Choroid plexus epithelial cell (primary cell): ENCODE measurements around the gene MAX.

Experiments used
- DNase-seq: peaks from one replicate; pipeline ENCODE4 v3.0.0-alpha.2; 2010; ENCODE audit warnings: low read depth
- H3K4me3 ChIP-seq: 2 replicates; pipeline ENCODE4 v1.5.1; 2011; ENCODE audit warnings: low read depth, mild to moderate bottlenecking, control low read depth, low read length, moderate library complexity
- CTCF ChIP-seq: conservative IDR thresholded peaks from 2 replicates; pipeline ENCODE4 v1.5.1; 2011; ENCODE audit warnings: low read depth, mild to moderate bottlenecking, control low read depth, inconsistent platforms, low read length, moderate library complexity

MAX gene

GRCh38 chr14:65028937-65029336 lies 73.4 kb downstream of the MAX start:
- no peak for DNase-seq
- H3K4me3 ChIP-seq, result no peak overlapping the region
- no peak for TF ChIP-seq CTCF

- no peak overlapping the region for H3K4me3 ChIP-seq
- no peak for DNase-seq
- no peak for TF ChIP-seq CTCF
Measured at GRCh38 chr14:65027127-65027799, 75.1 kb downstream of the MAX start.

GRCh38 chr14:65026526-65026925 lies 75.8 kb downstream of the MAX start:
- no peak for DNase-seq
- no peak for TF ChIP-seq CTCF
- H3K4me3 ChIP-seq, result no peak overlapping the region

GRCh38 chr14:65025818-65026217 lies 76.5 kb downstream of the MAX start:
- no peak overlapping the region for H3K4me3 ChIP-seq
- DNase-seq, result no peak
- TF ChIP-seq CTCF, result no peak
